HL-60/S4 treated with retinoic acid at 250 ng/mL for 4 days and 3 days (cell line): ENCODE results near the gene SMCO2.

Source experiments
- in situ Hi-C: fragments of 300-500 bp; cut with MboI; formaldehyde crosslinking; loops from 2 replicates; pipeline ENCODE4 v1.7.0; 2022; ENCODE audit warnings: low sequenced_read_pairs

SMCO2 gene

GRCh38 chr12:27446436-27446835 lies at the start of gene SMCO2:
SMCO2 (plus strand) TSS chr12:27446736; CDS start chr12:27470632, 23,896 bp downstream.
- in situ Hi-C loops, result no loop called here

GRCh38 chr12:27398466-27398865 lies 48.1 kb upstream of the SMCO2 start:
- in situ Hi-C loops, result no loop called here

- in situ Hi-C loops, result no loop called here
These were observed 47.5 kb upstream of the SMCO2 start for GRCh38 chr12:27399074-27399473.

- in situ Hi-C loops, result no loop called here
These were observed 45.6 kb upstream of the SMCO2 start for GRCh38 chr12:27400856-27401354.

- in situ Hi-C loops, result no loop called here
These were observed 34.5 kb upstream of the SMCO2 start for GRCh38 chr12:27412047-27412446.

GRCh38 chr12:27422697-27423096 lies 23.8 kb upstream of the SMCO2 start:
- in situ Hi-C loops, result no loop called here

- in situ Hi-C loops, result no loop called here
These were observed 21.8 kb upstream of the SMCO2 start for GRCh38 chr12:27424631-27425230.

GRCh38 chr12:27425306-27425705 lies 21.2 kb upstream of the SMCO2 start:
- in situ Hi-C loops, result no loop called here

- in situ Hi-C loops, result no loop called here
These were observed 19.6 kb upstream of the SMCO2 start for GRCh38 chr12:27426743-27427487.

GRCh38 chr12:27427824-27428223 lies 18.7 kb upstream of the SMCO2 start:
- in situ Hi-C loops, result no loop called here

GRCh38 chr12:27428466-27428865 lies 18.1 kb upstream of the SMCO2 start:
- in situ Hi-C loops, result no loop called here

GRCh38 chr12:27429606-27430005 lies 16.9 kb upstream of the SMCO2 start:
- in situ Hi-C loops, result no loop called here

- in situ Hi-C loops, result no loop called here
These were observed 15.4 kb upstream of the SMCO2 start for GRCh38 chr12:27431185-27431584.

- in situ Hi-C loops, result no loop called here
These were observed 11.6 kb upstream of the SMCO2 start for GRCh38 chr12:27434673-27435565.

- in situ Hi-C loops, result no loop called here
These were observed 10.5 kb upstream of the SMCO2 start for GRCh38 chr12:27436029-27436428.

- in situ Hi-C loops, result no loop called here
These were observed 9.8 kb upstream of the SMCO2 start for GRCh38 chr12:27436768-27437167.

GRCh38 chr12:27437839-27438238 lies 8.7 kb upstream of the SMCO2 start:
- in situ Hi-C loops, result no loop called here

- in situ Hi-C loops, result no loop called here
These were observed 1.2 kb downstream of the SMCO2 start for GRCh38 chr12:27447761-27448160.

- in situ Hi-C loops, result no loop called here
These were observed 2.5 kb downstream of the SMCO2 start for GRCh38 chr12:27449026-27449425.

- in situ Hi-C loops, result no loop called here
These were observed 3.5 kb downstream of the SMCO2 start for GRCh38 chr12:27449893-27450534.
